NCI-H446 treated with DMSO at 0.1 percent for 48 hours (cell line): ENCODE data around the gene IQCM.
"Not testable (repeated sequence)": the region's sequence is repeated elsewhere in the genome, so short reads cannot be mapped to it uniquely, and the experiment has no call there.

Experiments
- DNase-seq: peaks from one replicate; lab custom pipeline; 2025; lab: John Stamatoyannopoulos, UW

IQCM gene

DNA sequence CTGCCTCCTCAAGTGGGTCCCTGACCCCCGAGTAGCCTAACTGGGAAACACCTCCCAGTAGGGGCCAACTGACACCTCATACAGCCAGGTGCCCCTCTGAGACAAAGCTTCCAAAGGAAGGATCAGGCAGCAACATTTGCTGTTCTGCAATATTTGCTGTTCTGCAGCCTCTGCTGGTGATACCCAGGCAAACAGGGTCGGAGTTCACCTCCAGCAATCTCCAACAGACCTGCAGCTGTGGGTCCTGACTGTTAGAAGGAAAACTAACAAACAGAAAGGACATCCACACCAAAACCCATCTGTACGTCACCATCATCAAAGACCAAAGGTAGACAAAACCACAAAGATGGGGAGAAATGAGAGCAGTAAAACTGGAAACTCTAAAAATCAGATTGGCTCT, 347.0 kb downstream of the IQCM start:
- not testable (repeated sequence) for DNase-seq

DNA sequence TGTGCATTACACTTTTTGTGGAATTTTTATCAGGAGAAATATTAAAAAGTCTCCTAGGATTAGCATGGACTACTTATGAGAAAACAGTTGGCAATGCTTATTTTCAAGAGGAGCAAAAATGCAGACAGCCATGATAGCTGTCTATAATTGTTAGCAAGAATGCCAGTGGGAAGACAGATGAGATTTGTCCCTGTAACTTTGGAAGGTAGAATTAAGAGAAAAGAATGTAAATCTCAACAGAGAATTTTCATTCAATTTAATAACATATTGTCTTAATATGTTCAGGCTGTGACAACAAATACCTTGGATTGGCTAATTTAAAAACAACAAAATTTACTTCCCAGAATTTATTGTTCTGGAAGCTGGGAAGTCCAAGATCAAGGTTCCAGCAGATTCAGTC, 349.2 kb downstream of the IQCM start:
- no peak for DNase-seq

DNA sequence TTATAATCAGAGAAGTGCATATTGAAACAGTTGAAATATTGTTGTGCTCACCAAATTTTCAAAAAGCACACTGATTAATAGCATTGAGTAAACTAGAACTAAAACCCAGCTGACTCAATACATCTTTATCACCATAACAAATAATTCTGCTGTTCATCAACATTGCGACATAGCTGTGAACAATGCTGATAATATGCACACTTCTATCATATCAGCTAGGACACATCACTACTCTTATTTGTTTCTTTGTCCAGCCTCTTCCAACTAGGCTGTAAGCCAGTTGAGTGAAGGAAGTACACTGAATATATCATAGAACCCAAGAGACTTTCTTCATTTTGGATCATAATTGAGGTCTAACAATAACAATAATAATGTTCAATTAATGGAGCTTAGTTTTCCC, 349.7 kb downstream of the IQCM start:
- no peak for DNase-seq

DNA sequence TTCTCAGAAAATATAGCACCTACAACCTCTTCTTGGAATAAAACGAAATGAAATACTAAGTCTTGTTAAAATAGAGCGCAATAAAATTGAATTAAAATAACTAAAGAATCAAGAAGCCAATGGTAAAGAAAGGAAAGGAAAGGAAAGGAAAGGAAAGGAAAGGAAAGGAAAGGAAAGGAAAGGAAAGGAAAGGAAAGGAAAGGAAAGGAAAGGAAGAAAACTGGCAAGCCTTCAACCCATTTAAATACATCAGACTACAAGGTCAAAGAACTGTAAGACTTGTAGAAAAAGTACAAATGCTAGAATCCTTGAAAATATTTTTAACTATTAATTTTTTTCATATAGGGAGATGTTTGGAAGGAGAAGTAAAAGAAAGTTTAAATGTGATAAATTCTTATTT, 372.1 kb downstream of the IQCM start:
- DNase-seq: no peak

DNA sequence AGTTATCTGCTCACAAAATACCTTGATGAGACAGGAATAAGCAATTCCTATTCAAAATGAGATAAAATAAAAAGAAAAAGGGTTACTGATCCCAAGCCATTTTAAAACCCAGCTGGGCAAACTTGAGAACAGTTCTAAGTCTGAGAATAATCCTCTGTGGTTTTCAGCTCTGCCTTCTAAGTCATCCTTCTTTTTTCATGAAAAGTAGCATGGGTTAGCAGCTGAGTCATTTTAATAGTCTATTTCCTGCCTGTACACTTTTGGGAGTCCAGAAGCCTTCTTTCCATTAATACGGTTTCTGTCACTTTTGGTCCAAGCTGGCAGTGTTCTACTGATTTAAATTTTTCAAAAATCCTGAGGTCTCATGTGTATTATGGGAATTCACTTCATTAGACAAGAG, 374.3 kb downstream of the IQCM start:
- DNase-seq: no peak

DNA sequence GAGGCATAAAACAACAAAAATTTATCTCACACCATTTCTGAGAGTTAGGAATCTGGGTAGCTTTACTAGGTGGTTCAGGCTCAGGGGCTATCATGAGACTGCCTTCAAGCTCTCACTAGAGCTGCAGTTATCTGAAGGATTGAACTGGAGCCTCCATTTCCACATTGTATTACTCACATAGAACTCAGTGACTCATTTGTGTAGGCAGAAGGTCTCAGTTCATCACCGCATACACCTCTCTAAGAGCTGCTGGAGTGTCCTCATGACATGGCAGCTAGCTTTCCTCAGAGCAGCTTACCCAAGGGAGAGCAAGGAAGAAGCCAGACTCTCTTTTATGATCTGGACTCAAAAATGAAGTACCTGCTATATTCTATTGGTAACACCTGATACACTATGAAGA, 389.2 kb downstream of the IQCM start:
- no peak for DNase-seq

DNA sequence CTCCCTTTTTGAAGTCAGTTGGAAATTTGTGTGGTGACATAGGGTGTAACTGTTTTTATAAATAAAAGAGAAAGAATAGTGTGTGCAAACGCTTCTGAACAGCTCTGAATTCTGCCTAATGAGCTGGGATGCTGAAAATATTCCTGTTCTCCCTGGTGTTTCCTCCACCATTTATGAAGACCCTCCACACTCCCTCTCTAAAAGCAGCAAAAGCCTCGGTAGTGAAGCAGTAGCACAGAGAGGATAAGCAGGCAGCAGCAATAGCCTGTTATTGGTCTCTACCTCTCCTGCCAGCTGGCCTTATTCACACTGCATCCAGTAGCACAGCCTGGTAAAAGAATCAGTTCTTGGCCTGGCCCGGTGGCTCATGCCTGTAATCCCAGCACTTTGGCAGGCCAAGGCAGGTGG, 406.1 kb downstream of the IQCM start:
- DNase-seq: peak; percentile 21

DNA sequence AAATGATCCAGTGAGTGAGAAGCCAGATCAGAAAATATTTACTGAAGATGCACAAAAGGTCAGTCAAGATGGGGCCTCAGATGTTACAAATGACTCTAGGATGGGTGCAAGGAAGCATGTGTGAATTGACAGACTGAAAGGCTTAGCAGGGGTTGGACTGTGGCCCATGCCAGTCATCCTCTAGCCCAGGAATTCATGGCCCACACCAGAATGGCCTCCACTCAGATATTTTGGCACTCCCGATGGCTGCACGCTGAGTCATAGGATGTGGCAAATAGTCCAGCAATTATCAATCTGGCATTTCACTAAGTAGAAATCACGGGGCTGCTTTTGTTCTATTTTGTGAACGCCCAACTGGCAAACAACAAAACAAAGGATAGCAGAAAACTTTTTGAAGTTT, 406.5 kb downstream of the IQCM start:
- peak; percentile 87 for DNase-seq

DNA sequence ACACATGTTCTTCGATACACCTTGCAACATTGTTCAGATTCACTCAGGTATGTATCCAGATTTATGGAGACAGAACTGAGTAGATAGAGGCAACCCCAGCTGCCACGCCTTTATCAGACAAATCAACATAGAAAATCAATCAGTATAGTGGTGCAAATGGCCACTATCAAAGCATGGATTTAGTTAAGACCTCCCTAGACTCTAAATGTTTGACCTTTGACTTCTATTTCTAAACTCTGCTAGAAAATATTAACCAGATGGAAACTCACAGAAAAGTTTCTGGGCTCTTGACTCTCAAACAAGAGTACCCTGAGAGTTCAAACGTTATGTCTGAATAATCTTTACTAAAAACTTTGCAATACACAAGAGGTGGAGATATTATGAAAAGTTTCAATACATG, 411.5 kb downstream of the IQCM start:
- DNase-seq: no peak

DNA sequence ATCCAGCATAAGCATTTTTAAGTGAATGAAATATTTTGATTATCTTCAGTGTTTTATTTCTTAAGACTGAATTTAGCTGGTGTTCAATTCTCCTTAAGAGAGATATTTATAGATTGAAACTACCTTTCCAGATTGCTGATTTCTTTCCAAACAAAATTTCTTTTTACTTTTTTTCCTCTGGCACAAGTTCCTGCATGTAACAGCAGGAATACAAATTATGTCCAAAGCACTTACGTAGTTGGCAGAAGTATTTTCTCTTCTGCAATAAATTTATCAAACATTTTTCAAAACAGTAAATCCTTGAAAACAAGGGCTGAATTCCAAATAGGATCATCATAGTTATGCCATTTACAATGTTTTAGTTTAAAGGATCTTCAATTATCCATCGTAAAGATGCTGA, 412.6 kb downstream of the IQCM start:
- peak; percentile 31 for DNase-seq

DNA sequence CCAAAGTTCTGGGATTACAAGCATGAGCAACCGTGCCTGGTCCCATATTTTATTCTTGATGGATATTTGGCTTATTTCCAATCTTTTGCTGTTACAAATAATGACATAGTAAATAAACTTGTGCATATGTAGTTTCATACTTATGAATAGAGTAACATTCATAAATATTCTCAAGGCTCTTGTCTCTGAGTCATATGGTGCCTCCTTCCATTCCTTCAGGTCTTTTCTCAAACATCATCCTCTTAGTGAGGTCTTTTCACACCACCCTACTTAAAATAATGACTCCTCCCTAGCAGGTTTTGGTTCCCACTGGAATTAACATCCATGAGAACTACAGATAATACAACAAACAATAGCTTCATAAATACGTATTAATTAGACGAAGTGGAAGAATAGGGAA, 416.6 kb downstream of the IQCM start:
- no peak for DNase-seq

DNA sequence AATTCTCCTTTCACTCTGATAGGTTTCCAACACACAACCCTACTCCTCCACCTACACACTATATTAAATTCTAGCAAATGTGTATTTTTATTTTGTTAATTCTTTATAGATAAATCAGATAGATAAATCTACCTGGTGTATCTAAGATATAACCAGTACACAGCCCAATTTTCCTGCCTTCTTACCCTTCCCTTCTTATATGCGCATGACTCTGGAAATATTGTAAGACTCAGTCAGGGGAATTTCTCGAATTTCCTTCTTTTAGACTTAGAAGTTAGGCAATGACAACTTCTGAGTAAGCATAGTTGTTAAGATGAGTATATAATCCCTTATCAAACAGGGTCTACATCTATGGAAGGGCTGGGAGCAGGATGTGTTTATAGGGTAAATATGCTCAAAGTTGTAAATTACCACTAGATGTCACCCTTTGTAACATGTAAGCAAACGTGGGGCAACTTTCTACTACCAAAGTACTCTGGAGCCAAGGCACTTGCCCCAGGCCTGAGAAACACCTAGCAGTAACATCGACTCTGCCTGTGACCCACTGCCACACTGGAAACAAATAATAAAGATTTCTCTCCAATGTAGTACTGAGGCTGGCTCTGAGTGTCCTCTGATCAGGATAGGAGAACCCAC, 444.7 kb downstream of the IQCM start:
- peak; percentile 14 for DNase-seq

DNA sequence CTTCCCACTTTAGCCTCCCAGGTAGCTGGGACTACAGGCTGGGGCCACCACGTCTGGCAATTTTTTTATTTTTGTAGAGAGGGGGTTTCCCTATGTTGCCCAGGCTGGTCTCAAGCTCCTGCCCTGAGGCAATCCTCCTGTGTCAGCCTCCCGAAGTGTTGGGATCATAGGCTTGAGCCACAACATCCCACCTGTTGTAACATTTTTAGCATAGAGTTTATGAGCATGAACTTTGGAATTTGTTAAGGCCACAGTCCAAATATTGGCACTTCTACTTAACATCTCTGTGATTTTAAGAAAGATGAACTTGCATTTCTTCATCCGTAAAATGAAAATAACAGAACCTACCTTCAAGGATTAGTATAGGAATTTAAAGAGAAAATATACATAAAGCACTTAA, 445.6 kb downstream of the IQCM start:
- DNase-seq: no peak

DNA sequence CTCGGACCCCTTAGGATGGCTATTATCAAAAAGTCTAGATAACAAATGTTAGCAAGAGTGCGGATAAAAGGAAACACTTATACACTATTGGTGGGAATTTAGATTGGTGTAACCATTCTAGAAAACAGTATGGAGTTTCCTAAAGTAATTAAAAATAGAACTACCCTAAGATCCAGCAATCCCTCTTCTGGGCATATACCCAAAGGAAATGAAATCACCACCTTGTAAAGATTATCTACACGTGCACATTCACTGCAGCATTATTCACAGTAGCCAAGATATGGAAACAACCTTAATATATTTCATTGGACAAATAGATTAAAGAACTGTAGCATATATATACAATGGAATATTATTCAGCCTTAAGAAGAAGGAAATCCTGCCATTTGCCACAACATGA, 462.4 kb downstream of the IQCM start:
- DNase-seq: no peak

DNA sequence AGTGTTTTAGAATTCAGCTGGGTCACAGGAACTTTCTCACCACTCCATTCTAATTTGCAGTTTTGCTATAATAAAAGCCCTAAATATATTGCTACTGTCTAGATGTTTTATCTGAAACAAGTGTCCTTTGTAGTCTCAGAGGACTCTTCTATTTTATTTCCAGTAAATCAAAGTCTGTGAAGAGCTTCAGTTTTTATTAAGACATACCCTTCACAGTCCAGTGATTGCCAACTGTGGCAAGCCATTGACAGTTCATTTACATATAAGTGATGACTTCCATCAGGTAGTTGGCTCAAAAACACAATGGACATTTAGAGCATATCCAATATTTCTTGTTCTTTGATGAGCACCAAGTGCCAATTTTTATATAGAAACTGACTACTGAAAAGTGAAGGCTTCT, 466.1 kb downstream of the IQCM start:
- no peak for DNase-seq

DNA sequence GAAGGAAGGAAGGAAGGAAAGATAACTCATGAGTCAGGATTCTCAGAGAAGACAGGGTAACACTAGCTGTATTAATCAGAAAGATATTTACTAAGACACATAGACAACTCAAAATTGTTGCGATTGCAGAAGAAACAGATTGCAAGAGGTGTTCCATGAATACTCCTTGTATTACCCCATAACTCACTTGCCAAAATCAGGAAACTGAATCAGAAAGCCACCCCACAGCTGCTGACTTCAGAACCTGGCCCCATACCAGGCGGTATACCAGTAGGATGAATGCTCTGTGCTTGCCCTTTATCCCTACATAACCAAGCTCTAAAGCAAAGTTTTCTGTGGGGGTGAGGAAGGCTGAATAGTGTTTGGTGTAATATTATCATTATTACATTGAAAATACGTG, 468.5 kb downstream of the IQCM start:
- DNase-seq: no peak

DNA sequence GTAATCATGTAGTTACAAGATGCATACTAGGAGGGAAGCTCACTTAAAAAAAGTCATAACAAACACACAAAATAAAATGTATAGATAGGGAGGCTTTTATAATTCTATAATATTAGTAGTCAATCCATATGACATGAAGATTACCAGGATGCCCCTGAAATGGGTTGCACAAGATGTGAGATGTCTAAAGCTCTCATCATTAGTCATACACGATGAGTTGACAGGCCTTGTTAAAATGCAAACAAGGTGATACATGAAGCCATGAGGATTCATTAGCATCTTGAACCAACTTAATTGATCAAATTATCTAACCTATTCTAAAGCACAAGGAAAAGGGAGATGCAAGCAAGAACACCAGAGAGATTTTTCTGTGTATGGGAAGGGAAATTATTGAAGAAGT, 470.2 kb downstream of the IQCM start:
- no peak for DNase-seq

DNA sequence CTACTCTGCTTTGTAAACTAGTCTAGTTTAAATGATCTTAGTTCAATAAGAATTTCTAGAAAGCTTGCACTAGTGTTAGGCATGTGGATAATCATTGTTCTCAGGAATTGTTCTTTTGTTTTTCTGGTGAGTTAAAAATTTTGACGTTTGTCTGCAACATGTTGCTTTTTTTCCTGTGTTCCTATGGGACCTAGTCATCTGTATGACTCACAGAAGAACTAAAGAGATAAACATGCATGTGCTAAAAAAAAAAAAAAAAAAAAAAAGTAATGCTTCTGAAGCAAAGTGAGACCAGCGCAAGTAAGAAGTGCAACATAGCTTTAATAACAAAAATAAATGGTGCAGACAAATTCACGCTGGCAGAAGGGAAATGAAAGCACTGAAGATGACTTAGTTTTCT, 471.2 kb downstream of the IQCM start:
- DNase-seq: no peak

DNA sequence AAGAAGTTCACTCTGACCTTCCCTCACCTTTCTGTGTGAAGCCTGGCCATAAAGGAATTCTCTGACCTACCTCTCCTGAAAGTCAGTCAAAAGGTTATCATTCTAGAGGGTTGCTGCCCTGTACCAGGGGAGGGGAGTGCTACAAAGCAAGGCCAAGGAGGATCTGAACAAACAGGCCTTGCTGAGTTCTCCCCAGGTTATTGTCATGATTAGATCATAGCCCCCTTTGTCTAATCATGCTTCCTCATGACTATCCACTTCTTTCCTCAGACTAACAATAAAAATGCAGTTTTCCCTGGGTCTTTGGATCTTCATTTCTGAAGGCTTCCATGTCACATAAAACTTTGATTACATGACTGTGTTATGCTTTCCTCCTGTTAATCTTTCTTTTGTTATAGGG, 472.0 kb downstream of the IQCM start:
- DNase-seq: no peak

DNA sequence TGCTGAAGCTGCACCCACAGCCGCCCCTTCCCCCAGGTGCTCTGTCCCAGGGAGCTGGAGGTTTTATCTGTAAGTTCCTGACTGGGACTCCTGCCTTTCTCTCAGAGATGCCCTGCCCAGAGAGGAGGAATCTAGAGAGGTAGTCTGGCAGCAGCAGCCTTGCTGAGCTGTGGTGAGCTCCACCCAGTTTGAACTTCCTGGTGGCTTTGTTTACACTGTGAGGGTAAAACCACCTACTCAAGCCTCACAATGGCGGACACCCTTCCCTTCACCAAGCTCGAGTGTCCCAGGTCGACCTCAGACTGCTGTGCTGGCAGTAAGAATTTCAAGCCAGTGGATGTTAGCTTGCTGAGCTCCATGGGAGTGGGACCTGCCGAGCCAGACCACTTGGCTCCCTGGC, 474.5 kb downstream of the IQCM start:
- not testable (repeated sequence) for DNase-seq

DNA sequence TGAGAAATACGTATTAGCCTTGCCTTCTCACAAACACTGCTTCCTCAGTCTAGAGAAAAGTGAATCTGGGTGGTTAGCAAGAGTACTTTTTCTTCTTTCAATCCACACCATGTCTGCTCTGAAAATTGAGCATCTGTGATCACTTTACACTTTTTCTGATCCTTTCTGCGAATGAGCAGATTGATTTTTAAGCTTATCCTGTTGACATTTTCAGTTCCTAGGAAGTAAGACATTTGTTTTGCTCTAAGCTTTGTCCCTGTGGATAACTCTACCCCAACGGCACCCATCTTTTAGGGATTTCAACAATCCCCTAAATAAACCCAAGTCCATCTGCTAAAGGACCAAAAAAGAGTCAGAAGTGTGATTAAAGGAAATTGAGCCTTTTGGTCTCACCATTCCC, 487.5 kb downstream of the IQCM start:
- DNase-seq: no peak

DNA sequence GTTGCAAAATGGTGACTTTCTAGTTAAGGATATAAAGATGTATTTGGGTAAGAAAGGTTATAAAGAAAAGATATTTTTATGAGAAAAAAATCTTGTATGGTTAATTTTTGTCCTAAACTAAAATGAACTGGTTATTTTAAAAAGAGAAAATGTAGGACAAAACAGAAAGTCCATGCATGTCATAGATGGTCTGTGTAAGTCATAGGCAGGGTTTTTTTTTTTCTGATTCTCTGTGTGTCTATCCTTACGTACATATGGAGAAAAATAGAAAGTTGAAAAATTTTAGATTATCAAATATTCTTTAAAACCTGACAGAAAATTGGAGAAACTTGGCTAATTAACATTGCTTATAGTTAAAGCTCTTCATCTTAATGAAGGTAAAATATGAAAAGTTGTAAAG, 493.4 kb downstream of the IQCM start:
- DNase-seq: no peak

DNA sequence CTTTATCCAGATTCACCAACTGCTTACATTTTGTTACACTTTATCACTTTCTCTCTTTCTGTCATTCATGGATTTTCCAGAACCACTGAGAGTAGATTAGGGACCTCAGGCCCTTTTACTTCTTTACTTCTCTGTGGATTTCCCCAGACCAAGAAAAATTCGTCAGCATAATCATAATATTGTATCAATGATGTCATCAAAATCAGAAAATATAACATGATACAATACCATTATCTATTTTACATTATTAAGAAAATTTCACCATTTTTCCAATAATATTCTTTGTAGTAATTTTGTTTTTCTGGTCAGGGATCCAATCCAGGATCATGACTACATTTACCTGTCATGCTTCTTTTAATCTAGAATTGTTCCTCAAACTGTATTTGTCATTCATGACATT, 494.2 kb downstream of the IQCM start:
- no peak for DNase-seq

DNA sequence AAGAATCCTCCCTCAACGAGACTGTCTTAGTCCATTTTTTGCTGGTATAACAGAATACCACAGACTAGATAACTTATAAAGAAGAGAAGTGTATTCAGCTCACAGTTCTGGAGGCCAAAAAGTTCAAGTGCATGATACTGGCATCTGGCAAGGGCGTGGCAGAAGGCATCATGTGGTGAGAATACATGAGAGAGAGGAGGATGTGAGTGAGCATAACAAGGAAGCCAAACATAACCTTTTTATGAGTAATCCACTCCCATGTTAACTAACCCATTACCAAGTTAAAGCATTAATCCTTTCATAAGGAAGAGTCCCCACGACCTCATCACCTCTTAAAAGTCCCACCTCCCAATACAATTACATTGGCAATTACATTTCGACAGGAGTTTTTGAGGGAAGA, 504.6 kb downstream of the IQCM start:
- DNase-seq: no peak

DNA sequence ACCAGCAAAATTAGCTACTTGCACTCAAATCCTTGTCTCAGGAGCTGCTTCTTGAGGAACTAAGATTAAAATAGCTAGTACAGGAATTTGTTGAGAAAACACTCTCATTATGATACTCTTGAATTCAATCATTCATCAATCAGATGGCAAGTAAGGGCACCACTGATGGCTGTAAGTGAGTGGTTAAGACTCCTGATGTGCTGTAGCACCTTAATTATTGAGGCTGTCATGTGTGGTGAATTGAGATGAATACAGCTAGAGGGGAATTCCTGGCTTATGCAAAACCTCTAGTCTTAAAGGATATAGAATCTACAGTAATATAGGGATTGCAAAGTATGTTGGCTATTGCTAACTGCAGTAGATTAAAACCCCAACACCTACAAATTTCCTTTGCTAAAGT, 509.1 kb downstream of the IQCM start:
- DNase-seq: no peak
